T47D (cell line): ENCODE results near the gene RFC1.

Source experiments
- DNase-seq, 2 experiments: peaks; one replicate each; pipeline versions ENCODE4 v3.0.0 to v3.0.0-alpha.2; 2011 to 2012; ENCODE audit warnings: low read depth in 1 of 2, low spot score in 1 of 2
- JUND ChIP-seq: IDR thresholded peaks from 2 replicates; pipeline ENCODE4 v1.6.1; 2012; ENCODE audit warnings: low read depth
- in situ Hi-C: cut with HindIII; loops from 2 replicates; pipeline ENCODE4 v1.10.0; 2016; ENCODE audit warnings: low sequenced_read_pairs, low pct_unique_long_range_greater_than_20kb

Gene RFC1

DNA sequence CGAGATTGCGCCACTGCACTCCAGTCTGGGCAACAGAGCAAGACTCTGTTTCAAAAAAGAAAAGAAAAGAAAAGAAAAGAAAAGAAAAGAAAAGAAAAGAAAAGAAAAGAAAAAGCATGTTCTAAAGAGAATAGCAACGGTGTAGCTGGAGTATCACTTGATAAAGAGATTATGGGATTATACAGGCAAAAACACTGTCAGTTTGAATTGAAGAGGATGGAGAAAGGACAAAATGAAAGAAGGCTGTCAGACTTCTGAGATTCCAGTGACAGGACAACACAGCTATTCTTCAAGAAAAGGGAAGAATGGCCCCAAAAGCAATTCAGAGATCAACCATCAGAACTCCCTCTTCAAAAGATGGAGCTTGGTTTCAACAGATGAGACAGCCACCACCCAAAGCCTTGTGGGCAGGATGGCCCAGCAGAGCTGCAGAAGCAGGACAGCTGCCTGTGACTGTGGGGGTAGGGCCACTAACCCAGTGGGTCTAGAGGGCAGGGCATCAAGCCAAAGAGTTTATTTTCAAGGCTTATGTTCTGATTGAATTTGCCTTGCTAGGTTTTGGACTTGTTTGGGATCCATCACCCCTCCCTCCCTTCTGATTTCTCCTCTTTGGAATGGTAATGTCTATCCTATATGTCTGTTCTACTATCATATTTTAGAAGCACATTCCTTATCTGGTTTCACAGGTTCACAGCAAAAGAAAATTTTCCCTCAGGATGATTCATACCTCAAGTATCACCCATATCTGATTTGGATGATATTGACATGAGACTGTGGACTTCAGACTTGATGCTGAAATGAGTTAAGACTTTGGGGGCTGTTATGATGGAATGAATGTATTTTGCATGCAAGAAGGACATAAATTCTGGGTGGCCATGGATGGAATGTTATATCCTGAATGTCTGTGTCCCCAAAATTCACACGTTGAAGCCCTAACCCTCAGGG lies 17.5 kb downstream of the RFC1 start:
- in situ Hi-C loops = no loop called here
- TF ChIP-seq JUND = no peak
- no peak for DNase-seq

DNA sequence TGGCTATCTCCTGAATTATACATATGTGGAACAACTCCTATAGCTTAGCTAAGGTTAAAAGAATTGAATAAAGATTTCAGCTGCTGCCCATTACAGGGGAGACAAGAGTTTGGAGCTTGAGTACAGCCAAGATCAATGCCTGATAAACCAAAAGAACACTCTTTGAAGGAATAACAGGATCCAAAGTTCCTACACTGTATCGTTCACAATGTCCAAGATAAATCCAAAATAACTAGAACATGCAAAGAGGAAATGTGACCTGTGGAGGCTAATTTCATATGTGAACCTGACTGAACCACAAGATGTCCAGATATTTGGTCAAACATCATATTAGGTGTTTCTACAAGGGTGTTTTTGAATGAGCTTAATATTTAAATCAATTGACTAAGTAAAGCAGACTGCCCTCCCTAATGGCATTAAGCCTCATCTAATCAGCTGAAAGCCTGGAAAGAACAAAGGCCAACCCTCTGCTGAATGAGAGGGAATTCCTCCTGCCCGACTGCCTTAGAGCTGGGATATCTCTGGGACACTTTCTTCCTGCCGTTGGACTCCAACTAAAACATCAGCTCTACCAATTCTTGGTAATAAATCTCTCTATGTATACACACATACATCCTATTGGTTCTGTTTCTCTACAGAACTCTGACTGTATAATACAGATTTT lies 19.2 kb downstream of the RFC1 start:
- no peak for DNase-seq
- in situ Hi-C loops = no loop called here
- TF ChIP-seq JUND = no peak

DNA sequence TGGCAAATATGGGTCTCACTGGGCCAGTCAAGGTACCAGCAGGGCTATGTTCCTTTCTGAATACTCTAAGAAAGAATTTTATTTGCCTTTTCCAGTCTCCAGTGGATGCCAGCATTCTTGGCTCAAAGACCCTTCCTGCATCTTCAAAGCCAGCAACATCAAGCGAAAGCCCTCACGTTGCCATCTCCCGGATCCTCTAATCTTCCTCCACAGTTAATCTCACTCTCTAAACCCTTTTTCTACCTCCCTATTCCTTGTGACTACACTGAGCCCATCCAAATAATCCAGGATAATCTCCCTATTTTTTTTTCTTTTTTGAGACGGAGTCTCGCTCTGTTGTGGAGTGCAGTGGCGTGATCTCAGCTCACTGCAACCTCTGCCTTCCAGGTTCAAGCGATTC lies 23.4 kb downstream of the RFC1 start:
- TF ChIP-seq JUND = no peak
- in situ Hi-C loops = no loop called here

DNA sequence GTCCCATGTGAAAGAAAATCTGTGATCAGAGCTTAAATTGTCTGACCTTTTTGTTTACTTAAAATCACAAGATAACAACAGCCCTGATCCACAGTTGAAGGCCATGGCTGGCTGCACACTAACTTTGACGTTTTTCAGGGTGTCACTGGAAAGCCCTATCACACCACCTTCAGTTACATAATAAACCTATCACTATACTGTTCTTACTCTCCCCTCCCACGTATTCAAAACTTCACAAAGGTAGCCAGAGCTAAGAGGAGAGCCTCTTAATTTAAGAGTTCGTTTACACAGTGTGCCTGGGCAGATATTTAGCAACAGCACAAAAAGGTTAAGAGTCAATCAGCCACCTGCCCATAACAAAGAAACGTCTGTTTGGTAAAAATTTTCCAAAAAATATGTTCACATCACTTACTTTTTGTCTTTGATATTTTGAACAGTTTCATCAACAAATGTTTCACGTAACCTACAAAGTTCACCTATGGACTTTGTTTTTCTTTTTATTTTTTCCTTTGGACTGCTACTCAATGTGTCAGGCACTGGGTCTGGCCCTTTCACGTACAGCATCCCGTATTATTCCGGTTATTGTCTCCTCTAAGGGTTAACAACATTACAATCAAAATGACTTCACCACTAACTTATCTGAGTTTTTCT lies 25.0 kb downstream of the RFC1 start:
- DNase-seq = no peak
- TF ChIP-seq JUND = no peak
- in situ Hi-C loops = no loop called here

More for the DNA sequence above, 23.4 kb downstream of the RFC1 start:
- no peak for DNase-seq

DNA sequence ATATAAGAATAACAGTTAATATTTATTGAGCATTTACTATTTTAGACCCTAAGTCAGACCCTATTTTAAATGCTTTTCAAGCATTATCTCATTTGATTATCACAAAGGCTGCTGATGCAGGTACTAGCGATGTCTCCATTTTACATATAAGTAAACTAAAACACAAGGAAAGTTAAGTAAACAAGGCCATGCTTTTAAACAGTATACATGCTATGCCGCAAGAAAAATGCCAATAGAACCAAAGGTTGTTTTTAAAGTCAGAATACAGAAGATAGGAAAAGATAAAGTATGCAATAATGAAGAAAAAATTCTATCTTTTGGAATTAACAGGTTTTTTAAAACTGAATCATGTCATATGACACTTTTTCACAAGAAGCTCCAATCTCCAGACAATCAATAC lies 26.2 kb downstream of the RFC1 start:
- no peak for TF ChIP-seq JUND

DNA sequence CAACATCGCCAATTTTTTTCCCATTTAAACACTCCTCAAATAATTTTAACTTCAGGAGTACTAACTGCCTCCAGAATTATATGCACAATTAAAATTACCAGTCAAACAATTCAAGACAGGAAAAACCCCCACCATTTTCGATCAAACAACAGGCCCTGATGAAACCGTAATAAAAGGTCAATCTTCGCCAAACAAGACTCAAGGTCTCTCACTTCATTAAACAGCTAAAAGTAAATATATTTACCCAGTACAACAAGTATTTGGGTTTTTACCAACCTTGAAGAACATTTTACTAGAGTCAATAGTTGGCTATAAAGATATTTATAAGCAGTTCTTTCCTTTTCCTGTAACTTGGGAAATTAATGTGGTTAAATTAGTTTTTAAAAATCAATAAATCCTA lies 28.3 kb downstream of the RFC1 start:
- DNase-seq = no peak
- in situ Hi-C loops = no loop called here
- no peak for TF ChIP-seq JUND

More for the DNA sequence above, 26.2 kb downstream of the RFC1 start:
- in situ Hi-C loops = no loop called here
- DNase-seq = no peak

DNA sequence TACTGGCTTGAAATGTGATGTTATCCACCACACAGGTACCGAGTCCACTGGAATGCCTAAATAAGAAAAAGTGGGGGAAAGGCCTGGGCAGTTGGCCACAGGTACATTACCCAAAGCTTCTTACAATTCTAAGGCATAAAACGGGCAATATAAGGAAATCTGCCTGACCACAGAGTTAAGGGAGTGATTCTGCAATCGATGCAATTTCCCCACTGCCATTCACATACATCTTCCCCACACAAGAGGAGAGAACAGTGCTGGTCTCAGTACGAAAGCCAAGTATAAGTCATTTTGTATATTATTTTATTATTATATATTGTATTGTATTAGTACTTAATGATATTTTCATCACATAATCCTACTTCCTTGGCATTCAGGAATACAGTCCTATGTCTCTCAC lies 30.6 kb downstream of the RFC1 start:
- TF ChIP-seq JUND = no peak
- in situ Hi-C loops = no loop called here
- no peak for DNase-seq

DNA sequence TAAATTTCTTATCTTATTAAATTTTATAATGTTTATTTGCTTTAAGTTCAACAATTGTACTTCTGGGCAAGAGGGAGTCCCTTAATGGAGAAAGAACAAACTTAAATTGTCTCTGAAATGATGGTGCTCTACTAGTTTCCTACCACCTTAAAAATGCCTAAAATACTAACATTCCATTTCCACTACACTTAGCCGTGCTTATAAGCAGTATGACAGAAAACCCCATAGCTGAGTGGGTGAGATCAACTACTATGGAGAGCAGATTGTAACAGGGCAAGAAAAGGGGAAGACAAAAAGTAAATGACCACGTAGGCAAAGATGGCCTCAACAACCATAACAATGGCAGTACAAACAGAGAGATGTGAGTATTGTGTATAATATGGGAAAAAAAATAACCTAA lies 35.0 kb downstream of the RFC1 start:
- no peak for TF ChIP-seq JUND
- no peak for DNase-seq
- in situ Hi-C loops = no loop called here

DNA sequence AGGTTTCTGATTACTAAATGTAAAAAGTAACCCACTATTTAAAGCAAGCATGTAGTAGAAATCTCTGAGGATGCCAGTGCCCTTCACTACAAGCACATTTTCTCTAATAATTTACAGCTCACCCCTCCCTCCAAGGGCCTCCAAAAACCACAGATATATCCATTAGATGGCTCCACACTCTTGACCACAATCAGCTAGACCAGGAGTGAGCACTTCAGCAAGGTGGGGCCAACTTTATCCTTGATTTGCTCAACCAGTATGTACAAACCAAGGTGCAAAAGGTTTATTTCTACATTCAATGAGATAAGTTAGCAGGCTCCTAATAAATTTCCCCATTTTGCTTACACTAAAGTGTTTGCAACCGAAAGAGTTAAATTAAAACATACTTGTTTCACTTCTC lies 35.8 kb downstream of the RFC1 start:
- DNase-seq = no peak
- TF ChIP-seq JUND = no peak
- in situ Hi-C loops = no loop called here

DNA sequence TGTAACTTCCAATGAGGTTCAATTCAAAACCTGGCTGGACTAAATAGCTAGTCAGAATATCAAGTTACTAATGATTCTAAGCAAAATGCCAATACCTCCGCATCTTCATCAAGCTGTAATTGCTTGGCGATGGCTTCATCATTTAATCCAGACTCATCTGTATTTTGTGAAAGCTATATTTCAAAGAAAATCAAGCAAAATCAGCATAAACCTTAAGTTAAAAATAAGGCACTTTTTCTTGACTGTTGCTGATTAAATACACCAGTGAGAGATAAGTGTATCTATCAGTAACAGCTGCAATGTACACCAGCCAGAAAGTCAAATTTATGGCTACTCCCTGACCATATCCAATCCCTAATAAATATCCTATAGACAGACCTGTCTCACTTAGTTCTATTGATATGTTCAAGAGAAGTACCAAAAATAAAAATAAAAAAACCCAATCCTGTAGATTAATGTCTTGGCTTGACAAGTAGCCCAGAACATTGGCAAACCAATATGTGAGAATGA lies 39.6 kb downstream of the RFC1 start:
- no peak for TF ChIP-seq JUND
- in situ Hi-C loops = no loop called here
- DNase-seq = no peak

DNA sequence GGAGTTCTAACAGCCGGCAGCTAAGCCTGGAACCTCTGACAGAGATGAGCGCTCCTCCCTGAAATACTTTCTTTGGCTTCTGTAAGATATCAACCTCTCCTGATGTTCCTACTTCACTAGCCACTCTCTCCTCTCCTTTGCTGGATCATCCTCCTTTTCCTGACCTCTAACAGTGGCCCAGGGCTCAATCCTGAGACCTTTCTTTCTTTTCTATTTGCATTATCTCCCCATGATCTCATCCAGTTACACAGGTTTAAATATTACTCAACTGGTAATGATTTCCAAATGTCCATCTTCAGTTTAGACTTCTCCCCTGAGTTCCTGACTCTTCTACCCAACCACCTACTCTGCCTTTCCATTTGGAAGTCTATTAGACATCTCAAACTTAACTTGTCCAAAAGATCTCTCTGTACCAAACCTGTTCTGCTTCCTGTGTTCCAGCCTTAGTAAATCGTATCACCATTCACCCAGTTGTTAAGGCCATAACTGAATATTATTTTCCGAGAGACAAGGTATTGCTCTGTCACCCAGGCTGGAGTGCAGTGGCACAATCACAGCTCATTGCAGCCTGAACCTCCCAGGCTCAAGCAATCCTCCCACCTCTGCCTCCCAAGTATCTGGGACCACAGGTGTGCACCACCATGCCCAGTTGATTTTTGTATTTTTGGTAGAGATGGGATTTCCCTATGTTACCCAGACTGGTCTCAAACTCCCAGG lies 41.1 kb downstream of the RFC1 start:
- TF ChIP-seq JUND = no peak
- DNase-seq = peak in 1 of 2 experiments; percentile 24
- in situ Hi-C loops = no loop called here

DNA sequence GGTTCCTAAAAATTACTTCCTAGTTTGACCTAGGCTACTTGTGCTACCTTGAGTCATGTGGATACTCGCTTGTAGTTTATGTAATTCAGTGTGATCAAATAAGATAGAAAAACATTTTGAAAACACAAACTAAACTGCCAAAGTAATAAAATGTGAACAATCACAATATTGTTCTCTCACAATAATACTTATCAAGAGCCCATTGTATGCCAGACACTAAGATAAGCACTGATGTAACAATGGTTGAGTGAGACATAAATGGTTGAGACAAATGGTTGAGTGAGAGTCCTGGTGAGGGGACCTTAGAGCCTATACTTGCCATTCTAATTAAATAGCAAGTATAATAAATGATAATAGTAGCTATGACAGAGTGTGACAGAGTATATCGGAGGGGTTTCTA lies 41.7 kb downstream of the RFC1 start:
- no peak for DNase-seq
- in situ Hi-C loops = no loop called here
- no peak for TF ChIP-seq JUND

DNA sequence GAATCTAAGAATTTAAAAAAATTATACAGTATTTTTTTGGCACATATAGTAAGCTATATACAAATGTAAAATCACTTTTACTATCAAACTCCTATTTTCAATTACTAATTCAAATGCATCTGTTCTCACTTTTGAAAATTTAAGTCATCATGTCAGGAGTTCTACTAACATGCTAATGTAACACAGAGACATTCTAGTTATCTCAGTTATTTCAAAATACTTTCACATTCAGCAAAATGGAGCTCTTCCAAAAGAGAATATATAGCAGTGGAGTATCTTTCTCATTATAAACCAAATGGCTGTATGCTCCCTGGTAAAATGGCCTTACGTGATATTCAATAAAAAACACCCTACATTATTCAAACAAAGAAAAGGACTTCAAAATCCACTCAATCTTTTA lies 42.3 kb downstream of the RFC1 start:
- in situ Hi-C loops = no loop called here
- TF ChIP-seq JUND = no peak

More for the DNA sequence above, 42.3 kb downstream of the RFC1 start:
- DNase-seq = no peak
